HG02840 (cell line): Measurements from ENCODE around the gene MRAS.

ENCODE experiments used
- ATAC-seq: cut with Tn5 transposase; IDR thresholded peaks from one replicate; pipeline ENCODE4 v1.9.1; 2021; ENCODE audit warnings: mild to moderate bottlenecking, moderate library complexity, moderate number of reproducible peaks; ENCODE audit not compliant: unreplicated experiment, low FRiP score

The MRAS gene

DNA sequence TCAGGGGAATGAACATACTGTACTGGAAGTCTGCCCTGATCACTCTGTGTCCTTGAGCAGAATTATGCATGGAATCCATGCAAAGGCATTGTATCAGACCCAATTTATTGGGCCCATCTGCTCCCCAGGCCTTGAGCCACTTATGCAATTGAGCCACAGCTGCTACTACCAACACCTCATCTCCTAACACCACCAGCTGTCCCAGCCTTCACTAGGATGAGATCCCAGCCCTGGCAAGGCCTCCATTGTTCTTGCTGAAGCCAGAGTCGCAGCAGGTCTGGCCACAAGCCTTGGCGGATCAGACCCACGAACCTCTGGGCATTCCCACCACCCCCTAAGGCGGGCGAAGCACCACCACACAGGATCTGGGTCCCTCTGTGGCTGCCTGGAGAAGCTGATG is 9.6 kb upstream of the MRAS start:
- no peak for ATAC-seq

- ATAC-seq: no peak
These were observed 7.9 kb upstream of the MRAS start for GRCh38 chr3:138340511-138340910.

DNA sequence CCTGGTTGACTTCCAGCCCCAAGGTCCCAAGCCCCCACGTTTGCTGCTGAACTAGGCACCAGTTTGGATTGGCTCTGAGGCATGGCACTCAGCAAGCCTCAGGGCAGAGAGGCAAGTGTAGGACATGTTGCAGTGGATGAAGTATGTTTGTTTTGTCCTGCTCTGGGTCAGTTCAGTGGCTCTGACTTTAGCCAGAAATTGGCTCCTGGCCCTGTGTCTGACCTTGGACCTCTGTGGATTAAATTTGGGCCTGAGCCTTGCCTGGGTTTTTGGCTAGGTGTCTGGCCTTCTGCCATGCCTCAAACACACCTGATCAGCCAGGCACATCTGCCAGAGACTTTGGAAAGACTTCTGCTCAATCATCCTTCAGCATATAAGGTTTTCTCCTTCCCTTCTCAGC is 3.6 kb upstream of the MRAS start:
- no peak for ATAC-seq

GRCh38 chr3:138348754-138349739 is 668 bp downstream of the MRAS start:
- ATAC-seq: no peak

GRCh38 chr3:138349926-138350665 is 1.7 kb downstream of the MRAS start:
- no peak for ATAC-seq

DNA sequence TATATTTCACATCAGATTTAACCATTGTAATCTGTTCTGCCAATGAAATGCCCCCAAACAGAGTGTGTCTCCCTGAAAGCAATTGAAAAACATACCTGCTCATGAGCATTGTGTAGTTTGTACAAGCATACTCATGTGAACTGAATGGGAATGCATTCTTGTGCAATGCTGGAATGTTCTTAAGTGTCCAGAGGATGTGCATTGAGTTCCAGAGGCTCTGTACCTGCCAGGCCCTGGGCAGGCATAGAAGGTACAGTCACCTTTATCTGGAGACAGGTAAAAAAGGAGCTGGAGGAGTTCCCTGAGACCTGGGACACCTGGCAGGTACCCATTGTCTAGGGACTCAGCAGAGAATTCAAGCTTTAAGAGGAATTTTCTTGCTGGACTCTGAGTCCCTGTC is 2.8 kb downstream of the MRAS start:
- ATAC-seq: no peak

GRCh38 chr3:138351916-138352550 is 3.7 kb downstream of the MRAS start:
- ATAC-seq: no peak

GRCh38 chr3:138354376-138354775 is 6.0 kb downstream of the MRAS start:
- no peak for ATAC-seq

- ATAC-seq: no peak
These were observed 6.7 kb downstream of the MRAS start for GRCh38 chr3:138355071-138355470.

DNA sequence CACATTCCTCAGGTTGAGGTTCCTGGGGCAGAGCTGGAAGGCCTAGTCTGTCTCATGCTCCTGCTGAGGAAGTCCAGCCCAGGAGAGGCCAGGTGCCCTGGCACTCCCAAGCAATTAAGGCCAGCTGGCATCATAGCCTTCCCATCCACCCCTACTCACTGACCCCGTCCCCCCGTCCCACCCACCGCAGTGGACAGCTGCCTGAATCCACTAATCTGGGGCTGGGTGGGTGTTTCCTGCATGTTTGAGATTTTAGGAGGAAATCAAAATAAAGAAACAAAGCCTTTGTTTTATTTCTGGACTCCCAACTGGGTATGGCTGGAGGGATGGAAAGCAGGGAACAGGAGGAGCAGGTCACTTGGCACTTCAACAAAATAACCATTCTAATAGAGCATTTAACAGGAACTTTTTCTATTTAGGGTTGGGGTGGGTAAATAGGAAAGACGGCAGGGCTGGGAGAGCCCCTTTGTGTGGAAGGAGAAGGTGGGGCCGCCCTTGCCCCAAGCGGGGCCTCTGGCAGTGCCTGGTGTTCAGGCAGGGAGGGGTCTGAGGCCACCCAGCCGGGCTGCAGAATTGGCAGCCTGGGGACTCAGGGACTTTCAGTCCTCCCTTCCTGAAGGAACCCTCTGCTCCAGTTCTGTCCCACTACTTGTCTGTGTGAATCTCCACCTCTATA is 8.5 kb downstream of the MRAS start:
- no peak for ATAC-seq

- no peak for ATAC-seq
These were observed 11.0 kb downstream of the MRAS start for GRCh38 chr3:138359148-138359918.

DNA sequence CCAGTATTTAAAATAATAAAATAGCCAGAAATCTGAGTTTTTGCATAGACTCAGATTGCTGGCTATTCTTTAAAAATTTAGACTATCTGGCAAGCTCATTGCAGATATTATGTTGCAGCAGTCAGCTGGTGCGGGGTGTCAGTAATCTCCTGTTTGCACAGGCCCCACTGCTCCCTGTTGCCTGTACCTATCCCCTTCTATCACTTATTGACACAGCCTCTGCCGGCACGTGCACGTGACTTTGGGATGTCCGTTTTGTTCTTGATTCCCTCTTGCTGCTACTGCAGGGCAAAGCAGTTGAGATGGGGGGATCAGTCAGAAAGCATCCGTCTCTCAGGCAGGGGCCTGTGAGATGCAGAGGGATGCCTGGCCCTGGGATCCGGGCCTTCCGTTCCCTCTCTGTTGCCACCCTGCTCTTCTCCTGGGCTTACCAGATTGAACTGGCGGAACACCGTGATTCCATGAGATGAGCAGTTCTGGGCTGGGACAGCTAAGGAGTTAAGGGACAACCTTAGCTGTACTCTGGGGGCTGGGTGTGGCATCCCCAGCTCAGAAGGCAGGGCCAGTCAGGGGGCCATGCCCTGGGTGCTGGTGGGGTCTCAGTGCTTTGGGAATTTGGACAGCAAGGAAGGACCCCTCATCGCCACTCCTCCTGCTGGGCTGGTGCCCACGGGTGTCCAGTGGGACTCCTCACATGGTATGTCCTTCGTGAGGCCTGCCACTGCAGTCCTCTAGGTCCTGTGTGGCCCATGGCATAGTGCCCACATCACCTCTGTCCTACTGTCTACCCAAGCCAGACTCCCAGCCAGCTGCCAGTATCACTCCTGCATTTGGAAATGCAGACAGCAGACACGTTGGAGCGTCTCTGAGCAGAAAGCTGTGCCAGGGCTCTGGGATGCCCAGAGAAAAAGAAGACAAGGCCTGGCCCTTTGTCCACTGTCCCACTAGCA is 11.8 kb downstream of the MRAS start:
- ATAC-seq: no peak

DNA sequence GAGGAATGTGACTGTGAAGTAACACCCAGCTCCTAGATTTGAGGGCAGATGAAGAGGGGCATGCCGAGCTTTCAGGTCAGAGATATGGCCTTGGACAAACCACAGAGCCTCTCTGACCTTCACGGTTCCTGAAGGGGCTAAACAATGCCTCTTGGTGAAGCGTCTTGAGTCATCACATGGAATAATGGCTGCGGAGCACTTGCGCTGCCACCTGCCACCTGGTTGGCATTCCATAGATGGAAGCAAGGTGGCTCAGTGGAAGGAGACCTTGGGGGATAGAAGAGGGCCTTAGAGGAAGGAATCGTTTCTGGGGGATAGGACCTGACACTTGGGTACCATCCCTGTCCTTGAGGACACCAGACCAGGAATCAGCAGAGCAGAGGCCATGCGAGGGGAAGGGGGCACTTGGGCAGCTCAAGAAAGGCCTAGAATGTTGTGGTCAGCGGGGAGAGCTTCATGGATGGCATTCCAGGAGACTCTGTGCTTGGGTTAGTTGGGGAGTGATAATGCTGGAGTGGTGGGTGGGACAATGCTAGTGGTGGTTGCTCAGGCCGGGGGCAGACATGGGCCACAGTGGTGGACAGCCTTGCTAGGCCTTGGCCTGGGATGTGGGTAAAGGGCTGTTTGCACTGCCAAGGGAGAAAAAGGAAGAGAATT is 12.6 kb downstream of the MRAS start:
- no peak for ATAC-seq

DNA sequence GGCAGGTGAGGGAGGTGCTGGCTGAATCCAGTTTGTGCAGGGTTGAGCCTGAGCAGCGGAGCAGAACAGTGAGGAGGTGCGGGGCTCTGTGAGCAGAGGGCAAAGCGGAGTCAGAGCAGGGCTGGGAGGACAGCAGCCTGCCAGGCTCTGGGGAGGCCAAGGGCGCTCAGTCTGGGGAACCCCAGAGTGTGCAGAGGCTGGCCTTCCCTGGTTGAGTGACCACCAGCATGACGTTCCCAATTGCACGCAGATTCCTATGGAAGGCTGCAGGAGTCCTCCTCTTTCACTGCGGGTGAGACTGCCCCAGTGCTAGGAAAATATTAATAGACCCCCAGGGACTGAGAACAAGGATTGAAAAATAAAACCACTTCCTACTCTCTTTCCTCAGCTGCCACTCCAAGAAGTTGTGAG is 13.2 kb downstream of the MRAS start:
- ATAC-seq: no peak

DNA sequence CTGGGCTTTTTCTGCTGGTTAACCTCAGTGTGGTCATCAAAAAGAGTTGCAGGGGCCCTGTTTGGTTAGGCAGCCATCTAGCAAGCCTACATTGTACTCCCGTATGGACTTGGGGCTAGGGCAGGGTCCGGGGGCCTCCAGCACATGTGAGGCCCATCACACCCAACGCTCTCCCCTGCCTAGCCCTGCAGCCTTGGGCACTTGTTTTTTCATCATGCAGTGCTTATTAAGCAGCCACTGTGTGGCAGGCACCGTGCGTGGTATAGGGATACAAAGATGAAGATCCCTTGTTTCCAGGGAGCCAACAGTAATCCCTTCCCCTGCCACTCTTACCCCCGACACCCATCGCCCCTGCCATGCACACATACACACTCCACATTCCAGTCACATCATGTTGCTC is 14.2 kb downstream of the MRAS start:
- no peak for ATAC-seq

DNA sequence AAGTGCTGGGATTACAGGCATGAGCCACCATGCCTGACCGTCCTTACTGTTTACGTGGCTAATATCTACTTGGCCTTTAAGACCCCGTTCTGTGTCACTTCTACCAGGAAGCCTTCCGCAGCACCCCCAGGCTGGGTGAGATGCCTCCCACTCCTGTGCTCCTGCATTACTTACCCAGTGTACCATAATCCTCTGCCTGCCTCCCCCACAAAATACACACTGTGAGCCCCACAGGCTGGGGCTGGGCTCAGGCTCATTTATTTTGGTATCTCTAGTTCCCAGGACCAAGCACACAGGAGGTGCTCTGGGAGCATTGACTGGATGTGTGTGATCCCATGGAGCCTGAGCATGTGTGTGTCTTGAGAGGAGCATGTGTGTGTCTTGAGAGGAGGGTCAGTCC is 14.9 kb downstream of the MRAS start:
- no peak for ATAC-seq

- ATAC-seq: no peak
These were observed 16.2 kb downstream of the MRAS start for GRCh38 chr3:138364356-138365252.
